ENCODE results near the gene ROGDI.

DNA sequence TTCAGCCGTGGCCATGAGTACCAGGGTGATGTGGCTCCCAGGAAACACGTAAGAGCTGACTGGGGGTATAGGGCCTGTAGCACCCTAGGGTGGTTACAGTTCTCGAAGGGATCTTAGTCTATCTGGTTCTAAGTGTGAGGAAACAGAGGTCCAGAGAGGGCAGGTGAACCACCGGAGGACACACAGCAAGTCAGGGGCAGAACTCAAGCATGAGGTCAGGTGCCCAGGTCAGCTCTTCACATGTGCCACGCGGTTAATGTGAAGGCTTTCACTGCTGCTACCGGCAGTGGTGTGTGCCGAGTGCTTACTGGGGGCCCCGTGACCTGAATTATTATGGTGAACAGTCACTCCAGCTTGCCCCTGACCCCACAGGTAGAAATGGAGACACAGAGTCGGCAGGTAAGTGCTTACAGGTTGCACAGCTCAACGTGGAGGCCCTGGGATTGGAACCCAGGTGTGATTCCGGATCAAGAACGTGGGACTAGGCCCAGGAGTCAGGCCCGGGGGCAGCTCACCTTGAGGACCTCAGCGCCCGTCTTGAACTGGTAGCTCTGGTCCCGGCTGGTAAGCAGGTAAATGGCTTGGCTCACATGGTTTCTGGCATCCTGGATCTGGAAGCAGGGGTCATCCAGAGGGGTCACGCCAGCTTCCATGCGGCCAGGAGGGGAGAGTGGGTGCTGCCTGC is 3.1 kb downstream of the ROGDI start:
- TF ChIP-seq, protein P1, sequence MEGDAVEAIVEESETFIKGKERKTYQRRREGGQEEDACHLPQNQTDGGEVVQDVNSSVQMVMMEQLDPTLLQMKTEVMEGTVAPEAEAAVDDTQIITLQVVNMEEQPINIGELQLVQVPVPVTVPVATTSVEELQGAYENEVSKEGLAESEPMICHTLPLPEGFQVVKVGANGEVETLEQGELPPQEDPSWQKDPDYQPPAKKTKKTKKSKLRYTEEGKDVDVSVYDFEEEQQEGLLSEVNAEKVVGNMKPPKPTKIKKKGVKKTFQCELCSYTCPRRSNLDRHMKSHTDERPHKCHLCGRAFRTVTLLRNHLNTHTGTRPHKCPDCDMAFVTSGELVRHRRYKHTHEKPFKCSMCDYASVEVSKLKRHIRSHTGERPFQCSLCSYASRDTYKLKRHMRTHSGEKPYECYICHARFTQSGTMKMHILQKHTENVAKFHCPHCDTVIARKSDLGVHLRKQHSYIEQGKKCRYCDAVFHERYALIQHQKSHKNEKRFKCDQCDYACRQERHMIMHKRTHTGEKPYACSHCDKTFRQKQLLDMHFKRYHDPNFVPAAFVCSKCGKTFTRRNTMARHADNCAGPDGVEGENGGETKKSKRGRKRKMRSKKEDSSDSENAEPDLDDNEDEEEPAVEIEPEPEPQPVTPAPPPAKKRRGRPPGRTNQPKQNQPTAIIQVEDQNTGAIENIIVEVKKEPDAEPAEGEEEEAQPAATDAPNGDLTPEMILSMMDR (IDR thresholded peaks at IDR 0.05) = no peak
- TF ChIP-seq EZH2phosphoT487 (IDR thresholded peaks at IDR 0.05) = no peak
